HEK293 (cell line): ENCODE measurements around the gene PVALEF.

ENCODE experiments used
- CTCF ChIA-PET: fragments of 350-600 bp; formaldehyde crosslinking; extraction: SDS; loops from one replicate; lab custom pipeline; 2021; ENCODE audit warnings: antibody characterized with exemption; lab: Yijun Ruan, JAX
- POLR2A ChIA-PET: fragments of 300-600 bp; formaldehyde crosslinking; extraction: SDS; loops from one replicate; lab custom pipeline; 2020; ENCODE audit warnings: antibody characterized with exemption, inconsistent platforms; lab: Yijun Ruan, JAX
- H3K27ac ChIP-seq: fragments of 200-500 bp; sonication (Bioruptor generic); 2 replicates; pipeline ENCODE4 v1.5.1; 2014; ENCODE audit warnings: low read depth, low read length, control low read depth, inconsistent platforms; ENCODE audit errors: extremely low read depth
- H3K36me3 ChIP-seq, 2 experiments: fragments of 200-500 bp in 1 of 2; sonication (Bioruptor generic) in 1 of 2; 1 replicate in 1 of 2; 2 replicates in 1 of 2; pipeline ENCODE4 v1.5.1; 2014 to 2017; ENCODE audit warnings: inconsistent platforms in 2 of 2, low read length in 2 of 2; ENCODE audit not compliant: control insufficient read depth in 2 of 2, insufficient read depth in 1 of 2
- H3K4me1 ChIP-seq: fragments of 200-500 bp; sonication (Bioruptor generic); 2 replicates; pipeline ENCODE4 v1.5.1; 2014; ENCODE audit warnings: mild to moderate bottlenecking, low read length, inconsistent platforms; ENCODE audit not compliant: control insufficient read depth, insufficient read depth
- H3K4me3 ChIP-seq: 2 replicates; pipeline ENCODE4 v1.5.1; 2011; ENCODE audit warnings: low read depth, mild to moderate bottlenecking, control low read depth, low read length, moderate library complexity
- H3K9me3 ChIP-seq: fragments of 200-500 bp; sonication (Bioruptor generic); 2 replicates; pipeline ENCODE4 v1.5.1; 2014; ENCODE audit warnings: low read depth, low read length, inconsistent platforms; ENCODE audit not compliant: control insufficient read depth, insufficient read depth
- MYNN ChIP-seq: fragments of 450-650 bp; formaldehyde crosslinking; IDR thresholded peaks from 2 replicates; pipeline ENCODE4 v1.5.1; 2016; ENCODE audit warnings: missing biosample characterization, missing genetic modification characterization, borderline replicate concordance
- PBX3 ChIP-seq: sonication (generic); formaldehyde crosslinking; IDR thresholded peaks from 2 replicates; pipeline ENCODE4 v1.8.1; 2022; ENCODE audit warnings: mild to moderate bottlenecking, moderate library complexity, missing genetic modification reagents
- ZBTB11 ChIP-seq: fragments of 450-650 bp; formaldehyde crosslinking; conservative IDR thresholded peaks from 2 replicates; pipeline ENCODE4 v1.5.1; 2016; ENCODE audit warnings: low read depth, missing biosample characterization, missing genetic modification characterization
- ZBTB7A ChIP-seq: fragments of 450-650 bp; formaldehyde crosslinking; IDR thresholded peaks from 2 replicates; pipeline ENCODE4 v1.5.1; 2016; ENCODE audit warnings: low read depth, missing biosample characterization, missing genetic modification characterization
- ZNF10 ChIP-seq: fragments of 450-650 bp; formaldehyde crosslinking; IDR thresholded peaks from 2 replicates; pipeline ENCODE4 v1.5.1; 2017; ENCODE audit warnings: missing biosample characterization, missing genetic modification characterization
- ZNF133 ChIP-seq: fragments of 450-650 bp; formaldehyde crosslinking; IDR thresholded peaks from 2 replicates; pipeline ENCODE4 v1.5.1; 2016; ENCODE audit warnings: missing biosample characterization, missing genetic modification characterization
- ZNF157 ChIP-seq: fragments of 450-650 bp; formaldehyde crosslinking; IDR thresholded peaks from 2 replicates; pipeline ENCODE4 v1.5.1; 2016; ENCODE audit warnings: missing biosample characterization, missing genetic modification characterization
- ZNF174 ChIP-seq: fragments of 450-650 bp; formaldehyde crosslinking; IDR thresholded peaks from 2 replicates; pipeline ENCODE4 v1.5.0; 2017; ENCODE audit warnings: missing biosample characterization, mild to moderate bottlenecking, missing genetic modification characterization
- ZNF175 ChIP-seq: fragments of 450-650 bp; formaldehyde crosslinking; IDR thresholded peaks from 2 replicates; pipeline ENCODE4 v1.5.1; 2016; ENCODE audit warnings: missing biosample characterization, missing genetic modification characterization
- ZNF184 ChIP-seq: fragments of 450-650 bp; IDR thresholded peaks from 2 replicates; pipeline ENCODE4 v1.5.1; 2018; ENCODE audit warnings: missing biosample characterization, mild to moderate bottlenecking, missing genetic modification characterization
- ZNF202 ChIP-seq: fragments of 450-650 bp; formaldehyde crosslinking; IDR thresholded peaks from 2 replicates; pipeline ENCODE4 v1.5.1; 2016; ENCODE audit warnings: missing biosample characterization, missing genetic modification characterization, borderline replicate concordance
- ZNF274 ChIP-seq, 2 experiments: fragments of 200-500 bp in 1 of 2; fragments of 450-650 bp in 1 of 2; sonication (Bioruptor generic) in 1 of 2; formaldehyde crosslinking in 1 of 2; IDR thresholded peaks; 2 replicates each; pipeline versions ENCODE4 v1.5.1 to v1.6.1; 2014 to 2016; ENCODE audit warnings: borderline replicate concordance in 1 of 2, inconsistent platforms in 1 of 2, low read length in 1 of 2, missing biosample characterization in 1 of 2, missing genetic modification characterization in 1 of 2
- ZNF394 ChIP-seq: fragments of 450-650 bp; formaldehyde crosslinking; IDR thresholded peaks from 2 replicates; pipeline ENCODE4 v1.5.1; 2016; ENCODE audit warnings: missing biosample characterization, missing genetic modification characterization, mild to moderate bottlenecking, moderate library complexity, borderline replicate concordance
- ZNF626 ChIP-seq: fragments of 450-650 bp; sonication (Bioruptor Pico); formaldehyde crosslinking; IDR thresholded peaks from 2 replicates; pipeline ENCODE4 v1.5.1; 2018; ENCODE audit warnings: missing biosample characterization, missing genetic modification characterization, inconsistent platforms
- ZNF629 ChIP-seq: fragments of 450-650 bp; formaldehyde crosslinking; IDR thresholded peaks from 2 replicates; pipeline ENCODE4 v1.5.1; 2017; ENCODE audit warnings: missing biosample characterization, missing genetic modification characterization
- ZNF843 ChIP-seq: fragments of 450-650 bp; formaldehyde crosslinking; IDR thresholded peaks from 2 replicates; pipeline ENCODE4 v1.5.1; 2016; ENCODE audit warnings: missing biosample characterization, missing genetic modification characterization
- ZXDB ChIP-seq: fragments of 450-650 bp; formaldehyde crosslinking; IDR thresholded peaks from 2 replicates; pipeline ENCODE4 v1.5.1; 2016; ENCODE audit warnings: missing biosample characterization, missing genetic modification characterization
- TF ChIP-seq, protein P1 (sequence below): fragments of 450-650 bp; formaldehyde crosslinking; IDR thresholded peaks from 2 replicates; pipeline ENCODE4 v1.5.1; 2017; ENCODE audit warnings: missing biosample characterization, missing genetic modification characterization
- TF ChIP-seq, protein P2 (sequence below): fragments of 450-650 bp; formaldehyde crosslinking; IDR thresholded peaks from 2 replicates; pipeline ENCODE4 v1.5.1; 2017; ENCODE audit warnings: missing biosample characterization, missing genetic modification characterization
- TF ChIP-seq, protein P3 (sequence below): fragments of 450-650 bp; formaldehyde crosslinking; IDR thresholded peaks from 2 replicates; pipeline ENCODE4 v1.5.1; 2017; ENCODE audit warnings: missing biosample characterization, mild to moderate bottlenecking, missing genetic modification characterization, moderate library complexity
- TF ChIP-seq, protein P4 (sequence below): fragments of 450-650 bp; formaldehyde crosslinking; IDR thresholded peaks from 2 replicates; pipeline ENCODE4 v1.5.1; 2016; ENCODE audit warnings: missing biosample characterization, missing genetic modification characterization

The PVALEF gene

GRCh38 chr17:81157848-81158687 lies 7.2 kb upstream of the PVALEF start (continued):
- TF ChIP-seq, protein P1, sequence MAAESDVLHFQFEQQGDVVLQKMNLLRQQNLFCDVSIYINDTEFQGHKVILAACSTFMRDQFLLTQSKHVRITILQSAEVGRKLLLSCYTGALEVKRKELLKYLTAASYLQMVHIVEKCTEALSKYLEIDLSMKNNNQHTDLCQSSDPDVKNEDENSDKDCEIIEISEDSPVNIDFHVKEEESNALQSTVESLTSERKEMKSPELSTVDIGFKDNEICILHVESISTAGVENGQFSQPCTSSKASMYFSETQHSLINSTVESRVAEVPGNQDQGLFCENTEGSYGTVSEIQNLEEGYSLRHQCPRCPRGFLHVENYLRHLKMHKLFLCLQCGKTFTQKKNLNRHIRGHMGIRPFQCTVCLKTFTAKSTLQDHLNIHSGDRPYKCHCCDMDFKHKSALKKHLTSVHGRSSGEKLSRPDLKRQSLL (tag by site-specific recombination), result no peak
- TF ChIP-seq ZNF394 (tag by site-specific recombination), result no peak
- no peak for TF ChIP-seq PBX3 (CRISPR knock-in tag)
- no peak for TF ChIP-seq ZNF202 (tag by site-specific recombination)
- TF ChIP-seq ZNF843 (tag by site-specific recombination), result no peak

DNA sequence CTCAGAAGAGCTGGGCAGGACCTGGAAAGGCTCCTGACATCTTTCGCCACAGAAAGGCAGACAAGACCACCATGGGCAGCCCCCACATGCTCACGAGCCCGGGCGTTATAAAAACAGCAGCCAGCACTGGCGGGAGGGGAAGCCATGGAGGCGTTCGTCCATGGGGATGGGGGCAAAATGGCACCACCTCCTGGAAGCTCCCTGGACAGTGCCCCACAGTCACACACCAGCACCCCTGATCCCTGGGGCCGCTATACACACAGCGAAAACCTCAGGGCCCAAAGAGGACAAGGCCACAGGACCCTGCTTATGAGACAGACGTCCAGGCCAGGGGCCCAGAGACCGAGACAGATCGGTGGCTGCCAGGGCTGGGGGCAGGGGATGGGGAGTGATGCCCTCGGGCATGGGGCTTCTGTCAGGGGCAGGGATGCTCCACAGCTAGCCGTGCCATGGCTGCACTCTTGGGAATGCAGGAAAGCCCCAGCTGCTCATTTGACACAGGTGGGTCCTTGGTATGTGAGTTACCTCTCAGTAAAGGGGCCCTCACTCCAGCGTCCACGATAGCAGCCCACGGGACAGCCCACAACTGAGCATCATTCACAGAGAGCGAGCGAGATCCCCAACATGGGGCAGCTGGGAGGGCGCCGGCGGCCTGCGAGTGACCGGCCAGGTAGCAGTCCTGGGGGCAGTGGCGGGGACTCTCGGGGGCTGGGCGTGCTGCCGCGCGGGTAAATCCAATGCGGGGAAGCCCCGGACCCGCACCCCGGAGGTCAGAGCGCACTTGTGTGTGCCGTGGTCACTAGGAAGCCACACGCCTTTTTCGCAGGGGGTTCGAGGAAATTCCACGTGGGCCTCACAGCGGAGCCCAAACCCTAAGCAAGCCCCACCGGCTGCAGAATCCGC lies 6.4 kb upstream of the PVALEF start:
- H3K4me1 ChIP-seq, result no peaks in the 10 kb centered on the region
- CTCF ChIA-PET, result interaction anchor here (0.7 to 1.0 kb wide), 2 partner anchors 11 to 583 kb away, joined by 3 to 4 read pairs; no protein-coding TSS in a partner anchor
- no peak overlapping the region for H3K4me3 ChIP-seq
- POLR2A ChIA-PET, result no interaction called here
- H3K36me3 ChIP-seq, result no peaks in the 10 kb centered on the region
- no peak overlapping the region for H3K27ac ChIP-seq
- H3K9me3 ChIP-seq, result no peaks in the 10 kb centered on the region
- TF ChIP-seq ZNF10 (tag by site-specific recombination) (no peak), ZNF174 (tag by site-specific recombination) (no peak), ZNF133 (tag by site-specific recombination) (no peak), ZNF274 (IDR thresholded peaks at IDR 0.05; ENCODE audit: low read length) (no peak), ZNF274 (tag by site-specific recombination; IDR thresholded peaks at IDR 0.05; ENCODE audit: borderline replicate concordance) (no peak), ZNF626 (tag by site-specific recombination) (no peak), ZNF629 (no peak), ZXDB (no peak), ZNF184 (no peak), MYNN (tag by site-specific recombination) (no peak), ZNF157 (tag by site-specific recombination) (no peak), ZBTB11 (tag by site-specific recombination) (no peak), ZNF175 (no peak), ZBTB7A (no peak)
- TF ChIP-seq, protein P2, sequence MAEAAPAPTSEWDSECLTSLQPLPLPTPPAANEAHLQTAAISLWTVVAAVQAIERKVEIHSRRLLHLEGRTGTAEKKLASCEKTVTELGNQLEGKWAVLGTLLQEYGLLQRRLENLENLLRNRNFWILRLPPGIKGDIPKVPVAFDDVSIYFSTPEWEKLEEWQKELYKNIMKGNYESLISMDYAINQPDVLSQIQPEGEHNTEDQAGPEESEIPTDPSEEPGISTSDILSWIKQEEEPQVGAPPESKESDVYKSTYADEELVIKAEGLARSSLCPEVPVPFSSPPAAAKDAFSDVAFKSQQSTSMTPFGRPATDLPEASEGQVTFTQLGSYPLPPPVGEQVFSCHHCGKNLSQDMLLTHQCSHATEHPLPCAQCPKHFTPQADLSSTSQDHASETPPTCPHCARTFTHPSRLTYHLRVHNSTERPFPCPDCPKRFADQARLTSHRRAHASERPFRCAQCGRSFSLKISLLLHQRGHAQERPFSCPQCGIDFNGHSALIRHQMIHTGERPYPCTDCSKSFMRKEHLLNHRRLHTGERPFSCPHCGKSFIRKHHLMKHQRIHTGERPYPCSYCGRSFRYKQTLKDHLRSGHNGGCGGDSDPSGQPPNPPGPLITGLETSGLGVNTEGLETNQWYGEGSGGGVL (tag by site-specific recombination), result no peak
- TF ChIP-seq, protein P3, sequence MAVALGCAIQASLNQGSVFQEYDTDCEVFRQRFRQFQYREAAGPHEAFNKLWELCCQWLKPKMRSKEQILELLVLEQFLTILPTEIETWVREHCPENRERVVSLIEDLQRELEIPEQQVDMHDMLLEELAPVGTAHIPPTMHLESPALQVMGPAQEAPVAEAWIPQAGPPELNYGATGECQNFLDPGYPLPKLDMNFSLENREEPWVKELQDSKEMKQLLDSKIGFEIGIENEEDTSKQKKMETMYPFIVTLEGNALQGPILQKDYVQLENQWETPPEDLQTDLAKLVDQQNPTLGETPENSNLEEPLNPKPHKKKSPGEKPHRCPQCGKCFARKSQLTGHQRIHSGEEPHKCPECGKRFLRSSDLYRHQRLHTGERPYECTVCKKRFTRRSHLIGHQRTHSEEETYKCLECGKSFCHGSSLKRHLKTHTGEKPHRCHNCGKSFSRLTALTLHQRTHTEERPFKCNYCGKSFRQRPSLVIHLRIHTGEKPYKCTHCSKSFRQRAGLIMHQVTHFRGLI (tag by site-specific recombination), result no peak
- TF ChIP-seq, protein P4, sequence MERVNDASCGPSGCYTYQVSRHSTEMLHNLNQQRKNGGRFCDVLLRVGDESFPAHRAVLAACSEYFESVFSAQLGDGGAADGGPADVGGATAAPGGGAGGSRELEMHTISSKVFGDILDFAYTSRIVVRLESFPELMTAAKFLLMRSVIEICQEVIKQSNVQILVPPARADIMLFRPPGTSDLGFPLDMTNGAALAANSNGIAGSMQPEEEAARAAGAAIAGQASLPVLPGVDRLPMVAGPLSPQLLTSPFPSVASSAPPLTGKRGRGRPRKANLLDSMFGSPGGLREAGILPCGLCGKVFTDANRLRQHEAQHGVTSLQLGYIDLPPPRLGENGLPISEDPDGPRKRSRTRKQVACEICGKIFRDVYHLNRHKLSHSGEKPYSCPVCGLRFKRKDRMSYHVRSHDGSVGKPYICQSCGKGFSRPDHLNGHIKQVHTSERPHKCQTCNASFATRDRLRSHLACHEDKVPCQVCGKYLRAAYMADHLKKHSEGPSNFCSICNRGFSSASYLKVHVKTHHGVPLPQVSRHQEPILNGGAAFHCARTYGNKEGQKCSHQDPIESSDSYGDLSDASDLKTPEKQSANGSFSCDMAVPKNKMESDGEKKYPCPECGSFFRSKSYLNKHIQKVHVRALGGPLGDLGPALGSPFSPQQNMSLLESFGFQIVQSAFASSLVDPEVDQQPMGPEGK (tag by site-specific recombination), result no peak
